ENCODE results near the gene CTCFL.
"Not testable (repeated sequence)": the region's sequence is repeated elsewhere in the genome, so short reads cannot be mapped to it uniquely, and the experiment has no call there.

The CTCFL gene

GRCh38 chr20:57480444-57481160 lies 44.3 kb downstream of the CTCFL start:
- no peak for DNase-seq (ENCODE audit: low spot score)

GRCh38 chr20:57479196-57479595 lies 45.7 kb downstream of the CTCFL start:
- DNase-seq (ENCODE audit: low spot score), result no peak

DNA sequence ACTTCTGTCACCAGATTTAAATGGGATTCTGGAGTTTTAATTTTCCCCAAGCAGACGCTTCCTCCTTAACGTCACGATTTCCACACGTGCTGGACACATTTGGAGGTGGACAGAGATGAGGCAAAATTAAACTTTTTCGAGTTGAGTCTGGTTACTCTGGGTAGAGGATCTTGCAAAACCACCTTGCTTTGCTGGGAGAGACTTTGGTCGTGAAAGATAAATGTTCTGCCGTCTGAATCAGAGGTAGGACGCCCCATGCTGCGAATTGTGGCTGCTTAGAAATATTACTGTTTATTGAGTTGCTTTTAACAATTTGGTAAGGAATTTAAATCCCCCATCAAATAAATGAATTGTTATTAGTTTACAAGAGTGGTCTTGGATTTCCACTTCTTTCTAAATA lies 46.8 kb downstream of the CTCFL start:
- no peak for DNase-seq (ENCODE audit: low spot score)

GRCh38 chr20:57476641-57477461 lies 48.1 kb downstream of the CTCFL start:
- no peak for DNase-seq (ENCODE audit: low spot score)

- no peak for DNase-seq (ENCODE audit: low spot score)
These were observed 48.8 kb downstream of the CTCFL start for GRCh38 chr20:57476084-57476526.

DNA sequence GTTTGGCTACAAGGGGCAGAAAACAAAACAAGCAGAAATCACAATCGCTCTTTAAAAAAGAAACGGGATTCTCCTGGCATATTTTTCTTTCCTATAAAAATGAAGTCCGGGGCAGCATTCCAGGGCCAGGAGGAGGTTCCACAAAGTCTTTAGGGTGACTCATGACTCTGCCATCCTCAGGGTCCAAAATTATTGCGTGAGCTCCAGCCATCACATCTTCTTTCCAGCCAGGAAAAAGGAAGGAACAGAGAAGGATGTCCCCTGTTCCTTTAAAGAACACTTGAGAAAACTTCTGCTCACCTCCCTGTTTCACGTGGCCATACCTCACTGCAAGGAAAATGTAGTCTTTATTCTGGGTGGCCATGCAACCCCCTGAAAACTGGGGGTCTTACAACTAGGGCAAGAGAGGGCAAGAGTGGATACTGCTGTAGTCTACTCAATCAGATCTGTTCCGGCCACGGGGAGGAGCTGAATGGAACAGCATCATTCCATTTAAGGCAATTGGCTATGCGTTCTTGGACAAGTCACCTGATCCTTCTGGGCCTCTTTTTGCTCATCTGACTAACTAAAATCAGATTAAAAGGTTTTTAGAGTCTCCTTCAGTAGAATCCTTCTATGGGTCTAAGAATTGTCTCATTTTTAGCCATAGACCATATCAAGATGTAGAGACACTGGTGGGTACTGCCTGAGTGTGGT lies 49.4 kb downstream of the CTCFL start:
- DNase-seq (ENCODE audit: low spot score), result no peak

- no peak for DNase-seq (ENCODE audit: low spot score)
These were observed 50.1 kb downstream of the CTCFL start for GRCh38 chr20:57474816-57475215.

DNA sequence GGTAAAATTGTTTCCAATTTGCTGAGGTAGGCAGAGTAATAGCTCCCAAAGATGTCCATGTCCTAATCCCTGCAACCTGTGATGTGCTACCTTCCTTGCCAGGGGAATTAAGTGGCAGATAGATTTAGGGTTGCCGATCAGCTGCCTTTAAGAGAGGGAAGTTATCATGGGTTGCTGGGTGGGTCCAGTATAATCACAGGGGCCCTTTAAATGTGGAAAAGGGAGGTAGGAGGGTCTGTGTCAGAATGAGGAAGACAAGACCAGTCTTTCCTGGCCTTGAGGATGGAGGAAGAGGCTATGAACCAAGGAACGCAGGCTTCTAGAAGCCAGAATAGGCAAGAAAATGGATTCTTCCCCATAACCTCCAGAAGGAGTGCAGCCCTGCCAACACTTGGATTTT lies 50.7 kb downstream of the CTCFL start:
- peak; percentile 11 for DNase-seq (ENCODE audit: low spot score)

GRCh38 chr20:57473246-57474048 lies 51.5 kb downstream of the CTCFL start:
- peak; percentile 15 for DNase-seq (ENCODE audit: low spot score)

GRCh38 chr20:57472474-57472873 lies 52.5 kb downstream of the CTCFL start:
- DNase-seq (ENCODE audit: low spot score), result not testable (repeated sequence)

GRCh38 chr20:57471496-57472372 lies 53.2 kb downstream of the CTCFL start:
- peak; percentile 45 for DNase-seq (ENCODE audit: low spot score)

DNA sequence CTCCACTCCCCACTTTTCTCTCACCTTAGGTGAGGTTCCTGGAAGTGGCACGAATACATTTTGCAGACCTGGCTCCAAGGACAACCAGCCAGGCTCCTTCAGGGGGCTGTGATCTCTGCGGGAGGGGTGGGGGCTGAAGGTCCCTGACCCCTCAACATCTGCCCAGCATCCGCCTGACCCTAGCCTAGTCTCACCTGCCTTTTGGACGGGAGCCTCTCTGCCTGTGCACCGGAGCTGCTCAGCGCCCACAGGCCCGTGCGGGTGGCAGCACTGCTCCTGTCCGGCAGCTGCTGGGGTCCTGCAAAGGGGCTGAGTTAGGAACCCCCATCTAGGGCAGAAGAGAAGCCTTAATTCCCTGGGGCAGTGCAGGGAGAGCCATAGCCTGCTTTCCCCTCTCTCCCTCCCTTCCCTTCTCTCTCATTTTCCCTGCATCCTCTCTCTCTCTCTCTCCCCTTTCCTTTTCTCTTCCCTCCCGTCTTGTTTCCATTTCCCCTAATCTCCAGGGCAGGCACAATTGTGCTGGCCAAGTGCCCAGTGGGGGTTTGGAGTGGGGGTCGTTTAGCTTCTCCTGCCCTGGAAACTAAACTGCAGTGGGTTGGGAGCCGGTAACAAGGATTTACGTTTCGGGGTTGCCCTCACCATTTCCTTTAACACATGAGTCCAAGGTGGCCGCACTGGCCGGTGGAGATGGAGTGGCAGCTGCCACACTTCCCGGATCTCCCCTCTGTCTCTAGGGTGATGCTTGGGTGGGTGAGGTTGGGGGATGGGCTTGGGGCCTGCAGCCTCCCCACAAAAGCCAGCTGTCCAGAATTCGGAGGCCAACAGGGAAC lies 54.1 kb downstream of the CTCFL start:
- no peak for DNase-seq (ENCODE audit: low spot score)

DNA sequence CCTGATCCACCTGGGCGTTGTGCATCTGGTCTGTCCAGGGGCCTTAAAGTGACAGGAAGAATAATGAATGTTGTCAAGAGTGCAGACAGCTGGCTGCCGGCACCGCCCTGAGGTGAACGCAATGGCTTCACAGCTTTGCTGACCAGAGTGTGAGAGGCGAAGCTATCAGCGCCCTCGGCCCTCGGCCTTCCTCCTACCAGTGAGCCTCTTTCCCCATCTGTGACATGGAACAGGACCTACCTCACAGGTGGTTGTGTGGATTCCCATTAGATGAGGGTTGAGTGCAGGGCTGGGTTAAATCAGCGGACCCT lies 54.8 kb downstream of the CTCFL start:
- DNase-seq (ENCODE audit: low spot score), result no peak

- DNase-seq (ENCODE audit: low spot score), result no peak
These were observed 55.3 kb downstream of the CTCFL start for GRCh38 chr20:57469418-57470211.

GRCh38 chr20:57468523-57469417 lies 56.2 kb downstream of the CTCFL start:
- no peak for DNase-seq (ENCODE audit: low spot score)

DNA sequence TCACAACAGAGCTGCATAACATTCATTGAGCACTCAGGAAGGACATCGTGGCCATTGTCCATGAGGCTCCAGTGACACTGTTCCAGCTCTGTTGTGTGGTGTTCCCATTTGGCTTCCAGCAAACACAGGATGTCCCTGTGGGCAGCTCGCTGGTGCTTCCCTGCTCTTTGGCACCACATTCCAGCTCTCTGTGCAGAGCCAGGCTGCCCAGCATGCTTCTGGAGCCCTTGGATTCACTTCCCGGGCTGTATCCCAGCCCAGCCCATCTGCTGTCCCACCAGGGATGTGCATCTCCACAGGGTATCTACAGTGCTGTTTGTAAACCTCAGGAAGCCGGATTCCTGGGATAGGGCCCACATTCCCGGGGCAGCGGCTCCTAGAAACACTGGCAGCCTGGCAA lies 57.2 kb downstream of the CTCFL start:
- no peak for DNase-seq (ENCODE audit: low spot score)

DNA sequence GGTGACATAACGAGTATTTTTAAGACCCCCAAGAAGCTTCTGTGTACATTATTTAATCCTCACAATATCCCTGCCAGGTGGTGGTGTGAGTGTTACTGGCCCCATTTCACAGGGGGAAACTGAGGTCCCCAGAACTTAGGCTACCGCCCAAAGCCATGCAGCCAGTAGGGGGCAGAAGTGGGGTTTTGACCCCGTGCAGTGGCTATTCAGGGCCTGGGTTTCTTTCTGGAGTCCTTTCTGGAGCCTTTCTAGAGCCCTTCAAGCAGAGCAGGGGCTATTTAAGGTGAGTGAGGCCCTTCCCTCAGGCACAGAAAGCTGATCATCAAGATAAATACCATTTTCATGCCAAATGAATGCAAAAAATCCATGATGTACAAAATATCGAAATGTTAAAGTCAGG lies 59.0 kb downstream of the CTCFL start:
- DNase-seq (ENCODE audit: low spot score), result no peak

DNA sequence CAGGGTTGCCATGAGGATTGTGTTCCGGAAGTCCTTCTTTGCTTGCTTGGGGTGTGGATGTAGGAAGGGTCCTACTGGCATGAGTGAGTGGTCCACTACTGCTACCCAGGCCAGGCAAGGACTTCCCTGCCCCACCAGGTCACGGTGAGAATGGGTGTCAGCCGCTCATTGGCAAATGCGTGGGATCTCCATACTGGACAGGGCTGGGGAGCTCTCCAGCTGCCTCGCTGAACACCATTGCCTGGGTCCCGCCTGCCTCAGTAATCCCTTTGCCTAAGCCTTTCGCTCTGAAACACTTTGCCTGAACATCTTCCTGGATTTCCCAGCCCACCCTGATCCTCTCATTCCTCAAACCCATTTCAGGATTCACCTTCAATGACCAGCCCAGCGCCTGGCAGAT lies 59.5 kb downstream of the CTCFL start:
- no peak for DNase-seq (ENCODE audit: low spot score)

Data from left forelimb (tissue), 1 donor.